Measurements from ENCODE around the gene ENGASE.

DNA sequence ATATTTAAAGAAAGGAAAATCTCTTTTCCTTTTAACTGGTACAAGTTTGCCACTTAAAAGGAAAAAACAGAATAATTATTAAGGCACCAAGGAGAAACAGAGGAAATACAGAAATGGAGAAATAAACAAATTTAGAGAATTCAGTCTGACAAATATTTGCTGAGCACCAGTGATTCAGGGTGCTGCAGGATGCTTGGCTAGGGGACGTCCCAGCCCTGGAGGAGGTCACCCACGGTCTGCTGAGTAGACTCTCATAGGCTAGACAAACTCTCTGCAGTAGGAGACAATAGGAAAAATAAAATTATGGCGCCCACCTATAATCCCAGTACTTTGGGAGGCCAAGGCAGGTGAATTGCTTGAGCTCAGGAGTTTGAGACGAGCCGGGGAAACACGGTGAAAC lies 34.7 kb upstream of the ENGASE start:
- TF ChIP-seq, protein P1, sequence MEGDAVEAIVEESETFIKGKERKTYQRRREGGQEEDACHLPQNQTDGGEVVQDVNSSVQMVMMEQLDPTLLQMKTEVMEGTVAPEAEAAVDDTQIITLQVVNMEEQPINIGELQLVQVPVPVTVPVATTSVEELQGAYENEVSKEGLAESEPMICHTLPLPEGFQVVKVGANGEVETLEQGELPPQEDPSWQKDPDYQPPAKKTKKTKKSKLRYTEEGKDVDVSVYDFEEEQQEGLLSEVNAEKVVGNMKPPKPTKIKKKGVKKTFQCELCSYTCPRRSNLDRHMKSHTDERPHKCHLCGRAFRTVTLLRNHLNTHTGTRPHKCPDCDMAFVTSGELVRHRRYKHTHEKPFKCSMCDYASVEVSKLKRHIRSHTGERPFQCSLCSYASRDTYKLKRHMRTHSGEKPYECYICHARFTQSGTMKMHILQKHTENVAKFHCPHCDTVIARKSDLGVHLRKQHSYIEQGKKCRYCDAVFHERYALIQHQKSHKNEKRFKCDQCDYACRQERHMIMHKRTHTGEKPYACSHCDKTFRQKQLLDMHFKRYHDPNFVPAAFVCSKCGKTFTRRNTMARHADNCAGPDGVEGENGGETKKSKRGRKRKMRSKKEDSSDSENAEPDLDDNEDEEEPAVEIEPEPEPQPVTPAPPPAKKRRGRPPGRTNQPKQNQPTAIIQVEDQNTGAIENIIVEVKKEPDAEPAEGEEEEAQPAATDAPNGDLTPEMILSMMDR (IDR thresholded peaks at IDR 0.05): no peak
- no peak for TF ChIP-seq POLR2AphosphoS5 (IDR thresholded peaks at IDR 0.05)
- TF ChIP-seq EP300 (IDR thresholded peaks at IDR 0.05): no peak
- no peak for TF ChIP-seq POLR2A (IDR thresholded peaks at IDR 0.05)

Measured in stomach (tissue), 4 donors.